Measurements from ENCODE around the gene NARF.
"Not testable (repeated sequence)": the region's sequence is repeated elsewhere in the genome, so short reads cannot be mapped to it uniquely, and the experiment has no call there.

NARF gene

GRCh38 chr17:82539076-82539475, 80.5 kb downstream of the NARF start:
- not testable (repeated sequence) for DNase-seq (ENCODE audit: low spot score)

All from germinal center (tissue), 1 donor.